NK-92 (cell line): ENCODE measurements around the gene SIK3.
"Not testable (repeated sequence)": the region's sequence is repeated elsewhere in the genome, so short reads cannot be mapped to it uniquely, and the experiment has no call there.

Experiments
- DNase-seq: peaks from one replicate; lab custom pipeline; 2025; ENCODE audit not compliant: unreplicated experiment; lab: John Stamatoyannopoulos, UW

SIK3 gene

DNA sequence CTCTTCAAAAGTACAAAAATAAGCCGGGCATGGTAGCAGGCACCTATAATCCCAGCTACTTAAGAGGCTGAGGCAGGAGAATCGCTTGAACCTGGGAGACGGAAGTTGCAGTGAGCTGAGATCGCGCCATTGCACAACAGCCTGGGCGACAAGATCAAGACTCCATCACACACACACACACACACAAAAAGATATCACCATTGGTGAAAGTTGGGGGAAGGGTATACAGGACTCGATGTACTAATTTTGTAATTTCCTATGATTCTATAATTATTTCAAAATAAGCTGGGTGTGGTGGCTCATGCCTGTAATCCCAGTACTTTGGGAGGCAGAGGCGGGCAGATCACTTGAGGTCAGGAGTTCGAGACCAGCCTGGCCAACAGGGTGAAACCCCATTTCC lies 48.1 kb downstream of the SIK3 start:
- not testable (repeated sequence) for DNase-seq

DNA sequence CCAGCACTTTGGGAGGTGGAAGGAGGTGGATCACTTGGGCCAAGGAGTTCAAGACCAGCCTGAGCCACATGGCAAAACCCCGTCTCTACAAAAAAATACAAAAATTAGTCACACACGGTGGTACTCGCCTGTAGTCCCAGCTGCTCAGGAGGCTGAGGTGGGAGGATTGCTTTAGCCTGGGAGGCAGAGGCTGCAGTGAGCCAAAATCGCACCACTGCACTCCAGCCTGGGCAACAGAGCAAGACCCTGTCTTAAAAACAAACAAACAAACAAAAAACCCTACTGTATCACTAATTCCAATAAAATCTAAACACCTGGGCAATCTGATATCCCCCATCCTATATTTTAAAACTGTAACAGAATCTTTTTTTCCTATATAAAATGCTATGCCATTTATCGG lies 51.6 kb downstream of the SIK3 start:
- not testable (repeated sequence) for DNase-seq

DNA sequence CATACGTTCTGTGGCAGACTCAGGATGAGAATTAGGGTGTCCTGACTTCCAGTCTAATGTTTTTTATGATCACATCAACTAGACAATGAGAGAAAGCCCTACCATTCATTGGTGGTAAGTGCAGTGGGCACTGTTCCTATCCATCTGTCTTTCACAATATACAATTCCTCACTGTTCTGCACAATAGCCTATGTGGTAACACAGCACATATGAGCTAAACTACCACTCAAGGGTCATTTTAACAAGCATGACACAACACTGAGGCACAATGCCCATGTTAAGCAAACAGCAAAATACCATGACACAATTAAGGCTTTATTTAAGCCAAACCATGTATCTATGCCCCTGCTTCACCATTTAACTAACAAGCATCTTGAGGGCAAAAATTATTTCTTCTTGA lies 52.3 kb downstream of the SIK3 start:
- no peak for DNase-seq

- no peak for DNase-seq
These were observed 53.0 kb downstream of the SIK3 start for GRCh38 chr11:117045196-117045595.

DNA sequence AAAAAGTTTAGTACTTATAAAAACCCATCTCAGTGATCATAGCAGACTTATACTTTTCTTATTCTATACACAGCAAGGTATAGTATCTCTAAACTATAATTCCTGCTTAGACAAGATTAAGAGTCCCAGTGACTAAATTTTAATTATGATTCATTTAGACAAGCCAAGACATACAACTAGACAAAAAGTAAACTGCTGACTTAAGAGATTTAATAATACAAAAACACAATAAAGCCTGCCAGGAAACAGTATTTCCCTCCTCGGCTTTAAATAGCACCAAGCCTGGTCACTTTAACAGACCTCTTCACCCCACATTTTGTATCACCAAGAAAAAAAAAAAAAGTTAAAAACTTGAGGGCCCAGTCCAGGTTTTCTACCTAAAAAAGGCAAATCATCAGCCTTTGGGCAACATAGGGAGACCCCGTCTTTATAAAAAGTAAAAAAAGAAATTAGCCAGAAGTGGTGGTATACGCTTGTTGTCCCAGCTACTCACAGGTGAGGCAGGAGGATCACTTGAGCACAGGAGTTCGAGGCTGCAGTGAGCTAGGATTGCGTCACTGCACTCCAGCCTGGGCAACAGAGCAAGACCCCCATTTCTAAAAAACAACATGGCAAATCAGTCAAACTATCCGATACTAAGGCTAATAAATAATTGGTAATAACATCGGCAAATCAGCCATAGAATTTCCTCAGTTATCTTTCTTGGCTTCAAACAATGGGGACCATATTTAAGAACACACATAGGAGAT lies 53.8 kb downstream of the SIK3 start:
- DNase-seq, result no peak

DNA sequence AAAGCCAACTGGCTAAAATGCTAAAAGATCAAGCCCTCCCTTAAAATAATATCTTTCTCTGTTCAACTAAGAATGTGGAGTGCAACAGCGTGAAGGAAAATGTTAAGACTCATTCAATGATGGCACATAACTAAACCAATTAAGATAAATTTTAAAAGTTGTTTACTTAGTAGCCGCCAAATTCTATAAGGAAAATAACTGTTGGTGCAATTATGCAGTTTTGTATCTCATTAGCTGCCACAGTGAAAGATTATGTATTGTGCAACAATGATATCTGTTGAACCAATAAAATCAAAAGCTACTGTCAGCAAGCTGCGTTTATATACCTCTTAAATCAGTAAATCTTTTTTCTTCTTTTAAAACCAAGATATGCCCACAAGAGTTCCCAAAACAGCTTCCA lies 55.5 kb downstream of the SIK3 start:
- DNase-seq, result no peak

DNA sequence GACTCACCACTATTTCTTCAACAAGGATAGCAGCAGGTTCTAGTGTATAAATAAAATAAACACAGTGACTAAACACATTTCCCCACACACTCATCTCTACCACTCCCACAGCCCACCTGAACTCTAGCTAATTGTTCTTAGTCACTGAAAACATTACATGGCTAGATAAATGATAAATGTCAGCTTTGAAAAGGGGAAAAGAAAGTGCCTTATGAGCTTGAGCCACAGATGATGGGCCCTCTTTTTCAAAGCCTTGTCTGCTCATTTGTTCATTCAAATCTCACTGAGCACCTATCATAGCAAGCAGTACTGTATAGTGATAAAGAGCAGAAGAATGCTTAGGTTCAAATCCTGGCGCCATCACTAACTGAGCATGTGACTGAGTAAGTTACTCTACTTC lies 58.3 kb downstream of the SIK3 start:
- no peak for DNase-seq

- no peak for DNase-seq
These were observed 59.0 kb downstream of the SIK3 start for GRCh38 chr11:117039270-117039669.

- DNase-seq, result no peak
These were observed 60.3 kb downstream of the SIK3 start for GRCh38 chr11:117037975-117038350.

DNA sequence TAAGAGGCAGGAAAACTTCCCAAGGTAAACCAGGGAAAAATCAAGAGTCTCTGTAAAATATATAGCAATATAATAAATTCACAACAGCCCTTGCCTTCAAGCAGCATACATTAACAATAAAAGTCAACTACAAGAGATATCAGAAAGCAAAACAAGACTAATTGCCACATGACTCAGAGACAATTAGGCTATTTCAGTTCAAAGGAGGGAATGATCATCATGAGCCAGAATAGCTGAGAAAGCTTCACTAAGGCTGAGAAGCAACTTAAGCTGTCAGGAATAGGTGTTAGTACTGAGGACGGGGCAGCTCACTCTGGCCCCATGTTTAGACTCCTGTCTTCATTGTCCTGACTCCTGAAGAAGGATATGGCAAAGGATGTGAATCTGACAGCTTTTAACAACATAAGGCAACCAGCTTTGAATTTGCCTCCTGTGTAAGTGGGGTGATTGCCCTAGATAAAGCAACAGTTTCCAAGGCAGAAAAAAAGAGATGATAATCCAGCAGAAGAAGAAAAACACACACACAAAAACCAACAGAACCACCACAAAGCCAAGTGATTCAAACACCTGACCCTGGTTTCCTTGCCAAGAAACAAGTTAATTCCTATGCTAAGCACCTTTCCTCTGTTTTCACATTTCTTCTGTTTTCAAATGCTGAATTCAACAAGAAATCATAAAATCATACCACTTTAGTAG lies 60.8 kb downstream of the SIK3 start:
- DNase-seq, result no peak

GRCh38 chr11:117034901-117035300 lies 63.3 kb downstream of the SIK3 start:
- no peak for DNase-seq

- DNase-seq, result no peak
These were observed 71.5 kb downstream of the SIK3 start for GRCh38 chr11:117026593-117027330.

GRCh38 chr11:117023707-117024106 lies 74.5 kb downstream of the SIK3 start:
- DNase-seq, result not testable (repeated sequence)

DNA sequence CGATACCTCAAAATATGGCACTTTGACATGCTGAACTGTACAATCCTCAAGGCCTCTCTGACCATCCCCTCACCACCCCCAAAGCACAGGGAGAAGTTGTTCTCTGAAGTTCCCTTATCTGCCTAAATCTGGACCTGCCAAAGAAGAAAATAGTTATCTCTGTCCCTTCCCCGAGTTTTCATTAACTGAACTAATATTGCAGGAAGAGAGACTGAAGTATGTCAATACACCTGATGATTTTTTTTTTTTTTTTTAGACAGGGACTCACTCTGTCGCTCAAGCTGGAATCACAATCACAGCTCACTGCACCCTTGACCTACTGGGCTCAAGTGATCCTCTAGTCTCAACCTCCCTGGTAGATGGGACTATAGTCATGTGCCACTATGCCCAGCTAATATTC lies 75.0 kb downstream of the SIK3 start:
- DNase-seq, result no peak

- no peak for DNase-seq
These were observed 75.7 kb downstream of the SIK3 start for GRCh38 chr11:117022526-117022925.

- no peak for DNase-seq
These were observed 77.2 kb downstream of the SIK3 start for GRCh38 chr11:117020869-117021564.

DNA sequence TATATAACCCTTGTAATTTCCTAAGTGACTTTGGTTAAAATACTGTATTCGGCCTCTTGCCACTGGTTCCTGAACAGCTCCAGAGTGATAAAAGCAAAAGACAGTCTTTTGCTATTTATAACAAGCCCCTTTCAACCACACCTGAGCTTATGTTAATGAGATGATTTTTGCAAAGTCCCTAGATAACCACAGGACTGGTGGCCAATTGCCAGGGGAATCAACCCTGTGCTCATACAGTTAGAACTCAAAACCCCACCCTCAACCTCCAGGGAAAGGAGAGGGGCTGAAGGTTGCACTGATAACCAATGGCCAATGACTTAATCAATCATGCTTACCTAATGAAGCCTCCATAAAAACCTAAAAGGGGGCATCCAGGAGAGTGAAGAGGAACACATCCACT lies 77.9 kb downstream of the SIK3 start:
- DNase-seq, result no peak

DNA sequence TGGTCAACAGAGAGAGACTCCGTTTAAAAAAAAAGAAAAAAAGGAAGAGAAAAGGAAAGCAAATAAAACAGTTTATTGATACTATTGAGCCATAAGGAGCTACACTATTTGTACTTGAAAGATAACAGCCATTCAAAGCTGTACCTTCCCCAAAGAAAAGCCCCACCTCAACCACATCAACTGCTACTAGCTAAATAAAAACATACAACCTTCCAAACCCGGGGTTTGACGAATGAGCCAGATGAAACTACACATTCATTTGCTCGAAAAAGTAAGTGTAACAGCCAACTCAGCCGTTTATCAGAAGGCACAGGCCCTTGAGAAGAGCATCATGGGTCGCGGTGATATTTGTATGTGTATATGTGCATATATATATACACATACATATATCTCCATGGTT lies 78.4 kb downstream of the SIK3 start:
- DNase-seq, result no peak

DNA sequence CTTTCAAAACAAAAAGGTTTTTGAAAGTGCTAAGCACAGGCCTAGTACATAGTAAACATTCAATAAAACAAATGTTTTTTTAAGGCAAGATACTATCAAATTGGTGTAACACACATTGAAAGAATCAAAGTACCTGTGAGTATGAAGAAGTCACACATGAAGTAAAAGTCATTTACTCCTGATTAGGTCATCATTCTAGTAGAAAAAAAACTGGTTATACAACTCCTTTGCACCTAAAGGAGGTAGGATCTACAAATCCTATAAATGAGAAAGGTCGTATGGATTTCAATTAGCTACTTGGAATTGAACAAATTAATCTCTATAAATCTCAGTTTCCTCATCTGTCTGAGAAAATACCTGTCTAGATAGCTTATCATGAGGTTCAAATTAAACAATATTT lies 80.8 kb downstream of the SIK3 start:
- no peak for DNase-seq

- no peak for DNase-seq
These were observed 81.5 kb downstream of the SIK3 start for GRCh38 chr11:117016747-117017146.

DNA sequence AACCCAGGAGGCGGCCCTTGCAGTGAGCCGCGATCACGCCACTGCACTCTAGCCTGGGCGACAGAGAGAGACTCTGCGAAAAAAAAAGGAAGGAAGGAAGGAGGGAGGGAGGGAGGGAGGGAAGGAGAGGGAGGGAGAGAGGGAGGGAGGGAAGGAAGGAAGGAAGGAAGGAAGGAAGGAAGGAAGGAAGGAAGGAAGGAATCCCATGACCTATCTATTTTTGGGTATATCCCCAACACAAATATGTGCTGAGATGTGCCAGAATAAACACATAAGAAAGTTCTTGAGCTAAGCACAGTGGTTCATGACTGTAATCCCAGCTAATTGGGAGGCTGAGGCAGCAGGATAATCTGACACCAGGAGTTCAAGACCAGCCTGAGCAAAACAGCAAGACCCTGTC lies 82.0 kb downstream of the SIK3 start:
- DNase-seq, result no peak

DNA sequence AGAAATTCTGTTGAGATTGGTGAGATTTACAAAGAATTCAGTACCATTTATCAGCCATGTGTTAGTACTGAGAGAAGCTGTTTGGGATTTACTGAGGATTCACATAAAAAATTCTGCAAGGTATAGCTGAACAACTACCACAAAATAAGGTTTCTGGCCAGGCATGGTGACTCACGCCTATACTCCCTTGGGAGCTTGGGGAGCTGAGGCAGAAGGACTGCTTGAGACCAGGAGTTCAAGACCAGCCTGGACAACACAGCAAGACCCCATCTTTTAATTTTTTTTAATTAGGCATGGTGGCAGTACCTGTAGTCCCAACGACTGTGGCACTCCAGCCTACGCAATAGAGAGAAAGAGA lies 86.7 kb downstream of the SIK3 start:
- no peak for DNase-seq
